Adipocyte (in vitro differentiated cells): ENCODE measurements around the gene KIF1A.

ENCODE experiments used
- DNase-seq: peaks from one replicate; pipeline ENCODE4 v3.0.0-alpha.2; 2015; ENCODE audit warnings: low read depth
- H3K27me3 ChIP-seq: replicated peaks from 2 replicates; pipeline ENCODE4 v1.7.0; 2013; ENCODE audit warnings: mild to moderate bottlenecking, low read length, moderate library complexity; ENCODE audit not compliant: control insufficient read depth, insufficient read depth
- H3K36me3 ChIP-seq: 2 replicates; pipeline ENCODE4 v1.7.0; 2013; ENCODE audit warnings: low read length, mild to moderate bottlenecking, moderate library complexity; ENCODE audit not compliant: control insufficient read depth, insufficient read depth, severe bottlenecking
- H3K4me1 ChIP-seq: 2 replicates; pipeline ENCODE4 v1.7.0; 2013; ENCODE audit warnings: mild to moderate bottlenecking, low read length, moderate library complexity; ENCODE audit not compliant: control insufficient read depth, insufficient read depth
- H3K4me3 ChIP-seq: 2 replicates; pipeline ENCODE4 v1.7.0; 2013; ENCODE audit warnings: mild to moderate bottlenecking, low read length, moderate library complexity
- H3K9ac ChIP-seq: 2 replicates; pipeline ENCODE4 v1.7.0; 2013; ENCODE audit warnings: mild to moderate bottlenecking, low read length, moderate library complexity
- H3K9me3 ChIP-seq: 2 replicates; pipeline ENCODE4 v1.7.0; 2013; ENCODE audit warnings: mild to moderate bottlenecking, low read length, moderate library complexity; ENCODE audit not compliant: control insufficient read depth

Gene KIF1A

DNA sequence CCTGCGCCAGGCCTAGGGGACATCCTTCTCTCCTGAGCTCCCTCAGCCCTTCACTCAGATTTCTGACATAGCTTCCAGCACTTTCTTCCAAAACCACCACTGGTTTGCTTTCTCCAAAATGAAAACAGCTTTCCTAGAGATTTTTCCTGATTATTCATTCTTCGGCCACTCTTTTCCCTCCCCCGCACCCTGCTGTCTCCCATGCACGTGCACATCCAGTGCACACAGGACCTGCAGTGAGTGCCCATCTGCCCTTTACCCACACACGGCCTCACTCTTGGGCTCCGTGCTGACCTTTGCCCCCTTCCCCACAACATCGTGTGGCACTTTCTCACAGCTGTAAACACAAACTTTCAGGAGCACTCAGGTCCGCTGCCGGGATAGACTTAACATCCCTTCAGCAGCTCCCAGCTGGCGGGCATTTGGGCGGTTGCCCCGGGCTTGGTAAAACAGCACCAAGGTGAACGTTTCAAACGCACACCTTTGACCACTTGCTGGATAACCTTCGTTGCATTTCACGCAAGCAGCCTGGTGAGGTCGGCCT is 25.8 kb downstream of the KIF1A start:
- Histone ChIP-seq H3K9me3 (no peaks in the 10 kb centered on the region), H3K4me3 (no peak overlapping the region), H3K9ac (no peak overlapping the region), H3K4me1 (peaks cover under 1% of the 10 kb centered on the region), H3K36me3 (no peaks in the 10 kb centered on the region), H3K27me3 (peaks cover 66% of the 10 kb centered on the region)
- DNase-seq: no peak

GRCh38 chr2:240793313-240794177 is 26.5 kb downstream of the KIF1A start:
- H3K9me3 ChIP-seq: no peaks in the 10 kb centered on the region
- no peaks in the 10 kb centered on the region for H3K36me3 ChIP-seq
- H3K4me3 ChIP-seq: no peak overlapping the region
- DNase-seq: no peak
- H3K9ac ChIP-seq: no peak overlapping the region
- H3K4me1 ChIP-seq: no peaks in the 10 kb centered on the region
- H3K27me3 ChIP-seq: peaks cover 60% of the 10 kb centered on the region

- Histone ChIP-seq H3K27me3 (peaks cover 58% of the 10 kb centered on the region), H3K9ac (no peak overlapping the region), H3K4me3 (no peak overlapping the region), H3K4me1 (no peaks in the 10 kb centered on the region), H3K9me3 (no peaks in the 10 kb centered on the region), H3K36me3 (no peaks in the 10 kb centered on the region)
- no peak for DNase-seq
Observed at GRCh38 chr2:240792629-240793312, 27.2 kb downstream of the KIF1A start.

- Histone ChIP-seq H3K4me3 (no peak overlapping the region), H3K27me3 (peaks cover 54% of the 10 kb centered on the region), H3K9ac (no peak overlapping the region), H3K9me3 (no peaks in the 10 kb centered on the region), H3K36me3 (no peaks in the 10 kb centered on the region), H3K4me1 (no peaks in the 10 kb centered on the region)
- DNase-seq: peak; percentile 11
Observed at GRCh38 chr2:240791821-240792628, 28.0 kb downstream of the KIF1A start.

DNA sequence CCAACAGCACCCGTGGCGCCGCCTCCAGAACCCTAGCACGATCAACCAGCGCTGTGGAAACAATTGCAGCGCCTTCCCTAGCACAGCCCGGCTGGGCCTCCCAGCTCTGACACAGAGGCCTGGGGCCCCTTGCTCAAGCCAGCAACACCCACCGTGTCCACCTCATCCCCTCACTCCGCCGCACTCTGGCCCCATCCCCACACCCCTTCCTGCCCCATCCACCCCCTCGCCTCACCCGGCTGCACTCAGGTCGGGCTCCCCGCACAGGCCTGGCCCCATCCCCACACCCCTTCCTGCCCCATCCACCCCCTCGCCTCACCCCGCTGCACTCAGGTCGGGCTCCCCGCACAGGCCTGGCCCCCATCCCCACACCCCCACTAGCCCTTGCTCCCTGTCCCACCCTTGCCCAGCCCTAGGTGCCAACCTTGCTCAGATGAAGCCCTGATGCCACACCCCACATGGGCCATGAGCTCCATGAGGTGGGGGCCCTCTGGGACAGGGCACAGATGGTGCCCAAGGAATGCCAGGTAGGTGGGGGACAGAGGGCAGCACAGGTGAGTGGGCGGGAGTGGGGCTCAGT is 28.7 kb downstream of the KIF1A start:
- DNase-seq: no peak
- Histone ChIP-seq H3K9ac (no peak overlapping the region), H3K4me3 (no peak overlapping the region), H3K4me1 (no peaks in the 10 kb centered on the region), H3K27me3 (peaks cover 50% of the 10 kb centered on the region), H3K36me3 (no peaks in the 10 kb centered on the region), H3K9me3 (no peaks in the 10 kb centered on the region)

GRCh38 chr2:240790370-240791220 is 29.4 kb downstream of the KIF1A start:
- H3K9ac ChIP-seq: no peak overlapping the region
- H3K27me3 ChIP-seq: peaks cover 42% of the 10 kb centered on the region
- no peaks in the 10 kb centered on the region for H3K36me3 ChIP-seq
- H3K4me3 ChIP-seq: no peak overlapping the region
- no peaks in the 10 kb centered on the region for H3K9me3 ChIP-seq
- no peaks in the 10 kb centered on the region for H3K4me1 ChIP-seq
- no peak for DNase-seq

- no peak overlapping the region for H3K9ac ChIP-seq
- no peak for DNase-seq
- H3K9me3 ChIP-seq: no peaks in the 10 kb centered on the region
- H3K27me3 ChIP-seq: peaks cover 34% of the 10 kb centered on the region
- no peaks in the 10 kb centered on the region for H3K36me3 ChIP-seq
- H3K4me1 ChIP-seq: no peaks in the 10 kb centered on the region
- H3K4me3 ChIP-seq: no peak overlapping the region
Observed at GRCh38 chr2:240789501-240790369, 30.3 kb downstream of the KIF1A start.

- Histone ChIP-seq H3K4me1 (no peaks in the 10 kb centered on the region), H3K9ac (no peak overlapping the region), H3K9me3 (no peaks in the 10 kb centered on the region), H3K27me3 (peaks cover 32% of the 10 kb centered on the region), H3K36me3 (no peaks in the 10 kb centered on the region), H3K4me3 (no peak overlapping the region)
- no peak for DNase-seq
Observed at GRCh38 chr2:240789051-240789453, 31.0 kb downstream of the KIF1A start.

DNA sequence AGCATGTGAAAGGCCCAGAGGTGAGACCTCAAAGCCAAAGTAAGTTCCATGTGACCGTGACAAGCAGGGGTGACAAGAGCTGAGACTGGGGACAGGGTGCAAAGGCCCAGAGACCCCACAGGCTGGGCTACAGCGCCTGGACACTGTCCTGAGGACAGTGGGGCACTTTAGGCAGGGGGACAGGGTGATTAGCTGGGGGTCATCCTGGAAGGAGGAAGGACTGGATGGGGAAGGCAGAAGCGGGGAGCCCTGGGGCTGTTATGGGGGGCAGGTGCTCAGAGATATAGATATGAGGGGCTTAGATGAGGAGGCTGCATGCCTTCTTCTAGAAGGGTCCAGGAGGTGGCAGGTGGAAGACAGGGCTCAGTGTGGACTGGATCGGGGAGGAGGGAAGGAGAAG is 31.5 kb downstream of the KIF1A start:
- Histone ChIP-seq H3K9ac (no peak overlapping the region), H3K27me3 (peaks cover 28% of the 10 kb centered on the region), H3K9me3 (no peaks in the 10 kb centered on the region), H3K4me3 (no peak overlapping the region), H3K36me3 (no peaks in the 10 kb centered on the region), H3K4me1 (no peaks in the 10 kb centered on the region)
- no peak for DNase-seq
